HL-60/S4 treated with phorbol 12-myristate 13-acetate at 8.2 ng/mL for 4 days and 3 days (cell line): ENCODE measurements around the gene RADX.
"Not testable (repeated sequence)": the region's sequence is repeated elsewhere in the genome, so short reads cannot be mapped to it uniquely, and the experiment has no call there.

Experiments
- in situ Hi-C: fragments of 300-500 bp; cut with MboI; formaldehyde crosslinking; loops from 2 replicates; pipeline ENCODE4 v1.15.0; 2022; ENCODE audit warnings: low sequenced_read_pairs

The RADX gene

DNA sequence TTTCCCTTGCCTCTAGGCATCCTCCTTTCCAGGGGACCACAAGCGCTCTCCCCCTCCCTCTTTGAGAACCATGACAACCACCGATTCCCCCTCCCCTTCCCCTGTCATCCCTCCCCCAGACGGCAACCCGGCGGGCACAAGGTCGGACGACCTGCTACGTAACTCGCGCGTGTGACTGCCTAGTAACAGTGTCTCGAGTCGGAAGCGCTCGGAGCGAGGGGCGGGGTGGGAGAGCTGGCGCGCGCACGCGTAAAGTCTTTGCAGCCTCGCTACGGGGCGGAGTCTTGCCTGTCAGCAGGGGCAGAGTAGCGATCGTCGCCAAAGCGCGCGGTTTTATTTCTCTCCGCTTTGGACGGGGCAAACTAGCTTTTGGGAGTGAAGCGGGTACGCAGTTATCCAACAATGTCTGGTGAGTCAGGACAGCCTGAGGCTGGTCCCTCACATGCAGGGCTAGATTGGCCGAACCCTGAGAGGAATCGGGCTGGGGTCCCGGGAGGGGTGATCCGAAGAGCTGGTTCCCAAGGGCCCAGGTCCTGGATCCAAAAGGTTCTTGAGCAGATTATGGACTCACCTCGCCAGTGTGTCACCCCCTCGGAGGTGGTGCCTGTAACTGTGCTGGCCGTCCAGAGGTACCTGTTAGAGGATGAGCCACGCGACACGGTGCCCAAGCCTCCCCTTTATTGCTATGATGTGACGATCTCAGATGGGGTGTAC, at the start of gene RADX:
Gene RADX, plus strand, starts transcription at position 300 of the 714 bp plus-strand sequence. Its CDS starts 103 bp downstream, at position 403.
- in situ Hi-C loops, result no loop called here

DNA sequence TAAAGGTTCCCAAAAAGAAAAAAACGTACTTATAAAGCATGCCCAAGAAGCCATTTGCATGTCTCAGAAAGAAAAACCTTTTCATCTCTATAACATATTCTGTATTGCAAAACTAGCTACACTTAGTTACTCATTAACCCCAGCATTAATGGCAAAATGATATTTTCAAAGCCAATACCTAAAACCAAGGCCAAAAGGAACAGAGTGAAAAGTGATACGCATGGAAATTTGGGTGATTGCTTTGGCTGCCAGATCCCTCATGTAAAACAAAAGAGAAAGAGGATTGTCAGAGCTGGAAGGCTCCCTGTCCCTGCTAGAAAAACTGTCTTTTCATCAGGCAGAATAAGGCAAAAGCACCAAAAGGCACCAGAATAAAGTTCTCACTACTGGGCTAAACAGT, 46.8 kb upstream of the RADX start:
- in situ Hi-C loops, result no loop called here

- in situ Hi-C loops, result no loop called here
Observed at GRCh38 chrX:106566362-106566761, 45.4 kb upstream of the RADX start.

- in situ Hi-C loops, result no loop called here
Observed at GRCh38 chrX:106581856-106582255, 29.9 kb upstream of the RADX start.

DNA sequence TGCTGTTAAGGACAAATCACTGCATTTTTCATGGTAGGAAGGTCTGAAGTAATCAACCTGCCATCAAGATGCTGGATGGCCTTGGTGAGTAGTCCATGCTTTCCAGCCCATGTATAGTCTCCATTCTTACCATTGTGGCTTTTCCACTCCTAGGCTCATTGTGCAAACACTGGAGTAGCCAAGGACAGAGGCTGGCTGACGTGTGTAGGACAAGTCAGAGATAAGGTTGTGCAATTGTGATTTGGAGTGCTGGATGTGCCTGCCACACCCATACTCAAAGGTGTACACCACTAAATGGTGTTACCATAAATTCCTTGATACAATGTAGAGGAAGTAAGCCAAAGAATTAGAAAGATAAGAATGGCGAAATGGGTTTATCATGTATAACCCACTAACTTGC, 26.3 kb upstream of the RADX start:
- in situ Hi-C loops, result no loop called here

DNA sequence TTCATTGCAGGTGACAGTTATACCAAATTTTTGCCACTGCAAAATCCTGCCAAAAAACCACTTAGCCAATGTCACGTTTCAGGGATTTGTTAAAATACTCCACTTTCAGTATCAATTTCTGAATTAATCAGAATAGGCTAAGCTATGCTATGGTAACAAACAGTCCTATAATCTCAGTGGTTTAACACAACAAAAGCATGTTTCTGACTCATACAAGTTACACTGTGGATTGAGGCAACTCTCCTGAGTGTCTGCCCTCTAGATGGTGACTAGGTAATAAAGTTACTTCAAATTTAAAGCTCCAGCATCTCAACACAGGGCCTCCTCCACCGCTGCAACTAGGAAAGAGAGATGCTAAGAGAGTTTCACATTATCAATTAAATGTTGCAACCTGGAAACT, 23.0 kb upstream of the RADX start:
- in situ Hi-C loops, result no loop called here

- in situ Hi-C loops, result no loop called here
Observed at GRCh38 chrX:106599411-106599810, 12.4 kb upstream of the RADX start.

GRCh38 chrX:106606571-106606970, 5.2 kb upstream of the RADX start:
- in situ Hi-C loops, result no loop called here

GRCh38 chrX:106608016-106608415, 3.8 kb upstream of the RADX start:
- in situ Hi-C loops, result no loop called here

GRCh38 chrX:106611317-106611678, 480 bp upstream of the RADX start:
- in situ Hi-C loops, result no loop called here

DNA sequence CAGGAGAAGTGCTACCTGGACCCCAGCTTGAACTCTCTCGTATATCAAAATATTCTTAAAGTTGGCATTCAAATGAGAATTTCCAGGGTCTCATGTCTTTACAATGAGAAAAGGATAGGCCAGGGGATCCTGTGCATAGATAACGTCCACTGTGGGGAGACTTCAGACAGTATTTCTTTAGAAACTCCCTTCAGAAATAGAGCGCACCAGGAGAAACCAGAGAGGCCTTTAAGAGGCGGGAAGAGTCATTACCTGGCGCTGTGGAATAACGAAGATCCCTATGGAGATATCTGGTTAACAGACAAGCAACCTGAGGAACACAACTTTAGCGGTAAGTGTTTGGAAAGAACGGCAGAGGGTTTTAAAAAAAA, 600 bp downstream of the RADX start:
- in situ Hi-C loops, result no loop called here

- in situ Hi-C loops, result no loop called here
Observed at GRCh38 chrX:106613277-106613676, 1.5 kb downstream of the RADX start.

DNA sequence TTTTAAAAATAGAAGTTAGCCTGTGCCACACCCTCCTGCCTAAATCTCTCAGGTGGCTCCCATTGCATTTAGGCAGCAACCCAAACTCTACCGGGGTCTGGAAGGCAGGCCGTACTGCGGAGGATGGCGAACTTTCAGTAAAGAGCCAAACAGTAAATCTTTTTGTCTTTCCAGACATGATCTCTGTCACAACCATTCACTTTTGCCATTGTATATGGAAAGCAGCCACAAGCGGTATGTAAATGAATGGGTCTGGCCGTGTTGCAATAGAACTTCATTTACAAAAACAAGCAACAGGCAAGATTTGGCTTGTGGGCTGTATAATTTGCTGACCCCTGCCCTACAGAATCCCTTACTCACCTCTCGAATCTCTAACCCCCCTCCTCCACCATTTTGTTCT, 3.3 kb downstream of the RADX start:
- in situ Hi-C loops, result no loop called here

- in situ Hi-C loops, result no loop called here
Observed at GRCh38 chrX:106619797-106620196, 8.0 kb downstream of the RADX start.

- in situ Hi-C loops, result no loop called here
Observed at GRCh38 chrX:106621836-106622235, 10.1 kb downstream of the RADX start.

- in situ Hi-C loops, result no loop called here
Observed at GRCh38 chrX:106626789-106627188, 15.0 kb downstream of the RADX start.

DNA sequence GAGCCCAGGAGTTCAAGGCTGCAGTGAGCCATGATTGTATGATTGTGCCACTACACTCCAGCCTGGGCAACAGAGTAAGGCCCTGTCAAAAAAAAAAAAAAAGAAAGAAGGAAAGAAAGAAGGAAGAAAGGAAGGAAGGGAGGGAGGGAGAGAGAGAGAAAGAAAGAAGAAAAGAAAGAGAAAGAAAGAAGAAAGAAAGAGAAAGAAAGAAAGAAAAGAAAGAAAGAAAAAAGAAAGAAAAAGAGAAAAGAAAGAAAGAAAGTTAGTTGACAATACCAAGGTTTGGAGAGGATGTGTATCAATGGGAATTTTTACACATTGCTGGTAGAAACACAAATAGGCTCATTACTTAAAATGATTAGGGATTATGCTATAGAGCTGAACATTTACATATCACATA, 19.8 kb downstream of the RADX start:
- in situ Hi-C loops, result no loop called here

DNA sequence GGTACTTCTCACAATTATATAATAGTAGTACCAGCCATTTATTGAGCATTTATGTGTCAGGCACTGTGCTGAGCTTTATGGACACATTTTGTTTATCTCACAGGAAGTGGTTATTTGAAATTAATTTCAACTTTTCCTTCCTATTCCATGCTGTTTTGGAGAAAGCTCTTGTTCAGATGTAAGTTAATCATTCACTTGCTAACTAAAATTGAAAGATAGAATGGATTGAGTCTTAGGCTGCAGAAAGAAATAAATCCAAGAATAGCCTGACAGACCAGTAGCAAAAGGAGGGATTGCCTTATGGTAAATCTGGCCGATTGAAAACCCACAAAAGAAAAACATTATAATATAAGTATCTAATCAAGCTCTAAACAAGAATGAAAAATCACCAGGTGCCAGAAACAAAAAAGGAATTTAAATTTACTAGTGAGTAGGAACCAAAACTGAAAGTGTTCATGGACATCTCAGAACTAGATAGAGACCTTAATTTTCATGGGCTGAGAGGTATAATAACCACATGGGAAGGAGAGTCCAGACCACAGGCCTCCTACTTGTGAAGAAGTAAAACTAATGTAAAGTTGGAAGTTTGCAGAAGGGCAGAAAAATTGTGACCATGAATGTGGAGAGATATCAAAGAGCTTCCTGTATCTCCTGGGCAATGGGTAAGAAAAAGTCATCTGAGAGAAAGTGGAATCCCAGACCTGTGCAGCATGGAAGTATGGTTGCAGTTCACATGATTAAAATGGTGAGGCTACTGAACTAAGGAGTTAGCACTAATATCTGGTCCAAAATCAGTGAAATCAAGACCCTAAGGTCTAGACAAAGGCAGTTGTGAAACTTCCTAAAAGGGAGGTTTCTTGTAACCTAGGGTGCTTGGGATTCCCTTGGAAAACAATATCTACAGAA, 38.0 kb downstream of the RADX start:
- in situ Hi-C loops, result no loop called here

- in situ Hi-C loops, result not testable (repeated sequence)
Observed at GRCh38 chrX:106653625-106654024, 41.8 kb downstream of the RADX start.

DNA sequence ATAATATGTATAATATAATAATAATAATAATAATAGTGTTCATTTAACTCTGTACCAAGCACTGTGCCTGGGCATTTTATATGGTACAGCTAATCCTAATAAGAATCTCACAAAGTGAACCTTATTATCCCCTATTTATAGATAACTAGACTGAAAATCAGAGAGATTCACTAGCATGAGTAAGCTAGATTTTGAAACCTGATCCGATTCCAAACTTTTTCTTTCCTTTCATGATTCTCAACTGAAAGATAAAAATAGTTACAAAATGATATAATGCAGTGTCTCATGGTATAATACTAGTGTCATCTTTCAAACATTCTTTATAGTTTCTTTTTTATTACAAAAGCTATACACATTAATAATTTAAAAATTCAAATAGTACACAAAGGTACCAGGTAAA, 58.9 kb downstream of the RADX start:
- in situ Hi-C loops, result no loop called here

DNA sequence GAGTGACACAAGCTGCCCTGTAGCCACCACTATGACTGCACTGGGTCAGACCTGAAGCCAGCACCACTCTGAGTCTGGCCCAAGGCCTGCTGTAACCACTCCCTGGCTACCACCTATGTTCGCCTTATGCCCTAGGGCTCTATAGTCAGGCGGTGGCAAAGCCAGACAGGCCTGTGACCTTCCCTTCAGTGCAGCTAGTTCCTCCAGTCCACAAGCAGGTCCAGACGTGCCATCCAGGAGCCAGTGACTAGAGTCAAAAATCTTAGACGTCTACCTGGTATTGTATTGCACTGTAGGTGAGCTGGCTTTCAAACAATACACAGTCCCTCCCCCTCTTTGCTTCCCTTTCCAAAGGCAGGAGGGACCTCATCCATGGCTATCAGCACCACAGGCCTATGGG, 60.7 kb downstream of the RADX start:
- in situ Hi-C loops, result no loop called here

GRCh38 chrX:106680716-106681115, 68.9 kb downstream of the RADX start:
- in situ Hi-C loops, result no loop called here
